ENCODE results near the gene PNMA1. TPM values are rescaled to one million over a fixed set of nuclear protein-coding genes. Genes with fewer than 3 reads are reported as not detected.
A peak's percentile ranks its signal among the peaks of the same experiment; 100 is the strongest.

Gene PNMA1
- total RNA-seq, 1 donor from 2014 or later, result 42.1 TPM

DNA sequence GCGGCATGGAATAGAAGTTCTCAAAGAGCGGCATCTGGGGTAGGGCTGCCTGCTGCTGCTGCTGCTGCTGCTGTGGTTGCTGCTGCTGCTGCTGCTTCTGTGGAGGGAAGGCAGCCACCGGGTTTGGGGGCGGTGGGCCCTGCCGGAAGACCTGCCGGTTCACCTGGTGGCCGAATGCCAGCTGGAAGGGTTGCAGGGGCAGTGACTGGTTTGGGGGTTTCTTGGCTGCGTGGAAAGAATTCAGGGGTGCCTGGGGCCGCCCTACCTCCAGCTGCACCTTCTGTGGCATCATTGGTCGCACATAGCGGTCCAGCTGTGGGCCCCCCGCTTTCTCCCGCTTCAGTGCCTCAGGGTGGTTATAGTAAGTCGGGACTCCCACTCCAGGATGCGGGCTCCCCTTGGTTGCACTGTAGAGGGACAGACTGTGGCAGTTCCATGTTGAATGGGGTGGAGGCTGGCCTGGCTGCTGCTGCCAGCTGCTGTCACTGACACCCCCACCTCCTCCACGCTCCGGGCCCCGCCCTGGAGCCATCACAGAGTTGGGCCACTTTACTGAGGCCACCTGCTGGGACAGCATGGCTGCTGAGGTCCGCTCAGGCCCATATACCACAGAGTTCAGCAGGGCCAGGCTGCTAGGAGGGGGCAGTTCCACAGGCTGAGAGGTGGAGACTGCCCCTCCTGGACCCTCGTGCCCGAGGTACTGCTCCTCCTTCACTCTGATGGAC is 25.2 kb upstream of the PNMA1 start:
- DNase-seq (ENCODE audit: low spot score), result no peak

DNA sequence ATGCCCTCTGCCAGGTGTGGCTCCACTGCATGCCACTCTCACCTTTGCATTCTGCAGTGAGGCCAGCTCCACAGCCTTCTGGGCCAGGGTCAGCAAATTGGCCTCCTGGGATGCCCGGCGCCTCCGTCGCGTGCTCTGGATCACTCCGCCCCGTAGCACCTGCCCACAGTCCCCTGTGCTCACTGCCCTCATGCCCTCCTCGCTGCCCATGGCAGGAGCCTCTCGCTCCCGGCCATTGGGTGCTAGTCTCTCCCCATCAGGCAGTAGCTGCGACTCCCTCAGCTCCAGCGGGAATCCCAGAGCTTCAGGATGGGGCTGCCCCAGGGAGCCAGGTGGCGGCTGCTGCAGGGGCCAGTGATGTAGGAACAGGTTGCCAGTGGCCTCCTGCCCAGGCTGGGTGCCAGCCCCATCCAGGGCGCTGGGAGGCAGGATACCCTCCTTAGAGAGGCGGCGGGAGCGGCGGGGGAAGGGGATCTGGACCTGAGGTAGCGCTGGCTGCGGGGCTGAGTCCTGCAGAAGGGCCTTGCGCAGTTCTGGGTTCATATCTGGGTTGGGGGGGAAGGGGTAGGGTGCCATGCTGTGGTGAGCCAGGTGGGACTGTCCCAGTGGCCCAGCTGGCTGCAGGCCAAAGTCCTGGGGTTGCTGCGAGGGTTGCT is 24.5 kb upstream of the PNMA1 start:
- DNase-seq (ENCODE audit: low spot score), result no peak

DNA sequence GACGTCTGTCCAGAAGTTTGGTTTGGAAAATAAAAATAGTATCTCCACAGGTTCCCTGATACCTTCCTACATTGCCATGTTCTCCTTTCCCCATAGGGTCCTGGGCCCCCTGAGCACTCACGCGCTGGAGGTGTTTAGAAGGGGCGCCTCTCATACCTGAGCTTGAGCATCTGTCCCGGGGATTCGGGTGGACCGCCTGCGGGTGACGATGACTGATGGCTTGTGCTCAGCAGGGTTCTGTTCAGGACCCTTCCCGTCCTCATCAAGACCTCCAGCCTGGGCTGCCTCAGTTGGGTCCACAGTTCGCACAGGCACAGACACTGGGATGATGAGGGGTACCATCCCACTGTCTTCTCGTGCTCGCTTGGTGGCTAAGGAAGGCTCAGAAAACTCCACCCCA is 22.7 kb upstream of the PNMA1 start:
- no peak for DNase-seq (ENCODE audit: low spot score)

DNA sequence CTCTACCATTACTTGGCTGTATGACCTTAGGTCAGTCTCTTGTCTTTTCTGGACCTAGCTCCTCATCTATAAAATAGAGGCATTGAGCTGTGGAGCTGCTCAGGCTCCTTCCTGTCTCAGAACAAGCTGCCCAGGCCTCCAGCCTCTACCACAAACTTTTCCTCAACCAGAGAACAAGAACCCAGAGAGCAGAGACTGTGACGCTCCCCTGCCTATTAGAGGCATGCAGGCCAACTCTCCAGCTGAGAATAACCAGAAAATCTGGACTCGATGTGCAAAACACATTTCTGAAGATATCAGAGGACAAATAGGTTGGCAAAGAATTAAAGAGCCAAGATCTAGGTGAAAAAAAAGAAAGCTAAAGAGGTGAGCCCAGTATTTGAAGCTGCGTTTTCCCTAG is 17.8 kb upstream of the PNMA1 start:
- no peak for DNase-seq (ENCODE audit: low spot score)

DNA sequence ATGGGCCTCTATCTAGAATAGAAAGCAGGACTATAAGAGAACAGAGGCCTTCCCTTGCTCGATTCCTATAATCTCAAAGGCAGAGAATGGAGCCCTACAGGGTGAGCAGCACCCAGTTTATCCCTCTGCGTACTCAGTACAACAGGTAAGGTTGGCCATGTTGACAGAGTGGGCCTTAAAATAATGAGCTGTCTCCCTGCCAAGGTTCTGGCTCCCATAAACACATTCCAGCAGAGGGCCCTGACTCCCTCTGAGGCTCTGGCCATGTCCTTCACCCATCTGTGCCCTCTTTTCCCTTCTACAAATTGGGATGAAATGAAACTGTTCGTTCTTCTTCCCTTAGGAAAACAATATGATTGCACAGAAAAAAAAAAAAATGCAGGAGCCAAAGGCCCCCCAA is 16.9 kb upstream of the PNMA1 start:
- DNase-seq (ENCODE audit: low spot score), result no peak

DNA sequence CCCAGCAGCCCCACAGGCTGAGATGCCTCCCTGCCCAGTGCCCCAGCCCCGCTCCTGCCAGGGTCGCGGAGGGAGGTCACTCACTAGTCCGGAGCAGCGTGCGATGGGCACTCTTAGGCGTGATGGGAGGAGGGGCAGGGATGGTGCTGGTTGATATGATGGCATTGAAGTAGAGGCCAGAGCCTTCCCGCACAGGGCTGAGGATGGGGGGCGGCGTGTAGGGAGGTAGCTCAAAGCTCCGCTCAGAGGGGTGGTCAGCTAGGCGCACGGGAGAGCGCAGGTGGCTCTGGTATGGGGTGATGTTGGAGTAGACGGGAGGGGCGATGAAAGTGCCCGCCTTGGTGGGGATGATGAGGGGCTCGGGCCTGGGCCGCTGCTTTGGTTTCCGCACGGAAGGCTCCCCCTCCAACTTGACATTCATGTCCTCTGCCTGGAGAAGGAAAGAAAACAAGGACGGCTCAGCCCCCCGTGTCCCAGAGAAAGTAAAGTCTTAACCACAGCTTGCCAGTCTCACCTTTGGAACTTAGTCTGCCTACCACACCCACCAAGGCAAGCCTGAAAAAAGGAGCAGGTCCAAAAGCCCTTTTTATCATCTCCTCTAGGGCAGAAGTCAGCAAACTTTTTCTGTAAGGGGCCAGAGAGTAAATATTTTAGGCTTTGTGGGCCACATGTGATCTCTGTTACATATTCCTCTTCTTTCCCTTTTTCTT is 15.5 kb upstream of the PNMA1 start:
- DNase-seq (ENCODE audit: low spot score), result no peak

DNA sequence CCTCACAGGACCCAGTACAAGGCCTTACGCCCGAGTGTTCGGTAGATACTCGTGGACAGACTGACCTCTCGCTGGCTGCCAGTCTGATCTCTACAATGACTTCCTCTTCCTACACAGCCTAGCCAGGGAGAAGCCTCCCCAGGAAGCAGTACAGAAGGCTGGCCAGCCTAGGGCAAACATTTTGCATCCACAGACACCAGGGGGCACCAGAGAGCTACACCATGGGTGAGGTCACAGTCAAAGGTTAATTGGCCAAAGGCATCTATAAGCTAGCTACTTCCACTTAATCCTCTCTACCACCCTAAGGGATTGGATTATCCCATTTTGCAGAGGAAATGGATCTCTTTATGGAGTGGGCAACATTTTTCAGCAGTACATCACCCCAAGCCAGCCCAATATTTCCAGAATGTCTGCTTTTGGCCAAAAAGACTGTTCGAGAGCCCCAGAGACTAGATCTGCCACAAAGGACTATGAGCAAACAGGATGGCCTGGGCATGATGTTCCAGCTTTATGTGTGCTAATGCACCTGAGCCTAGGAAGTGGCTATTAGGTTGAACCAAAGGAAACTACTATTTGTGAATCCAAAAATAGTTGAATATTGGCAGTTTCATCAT is 14.6 kb upstream of the PNMA1 start:
- peak; percentile 77 for DNase-seq (ENCODE audit: low spot score)

DNA sequence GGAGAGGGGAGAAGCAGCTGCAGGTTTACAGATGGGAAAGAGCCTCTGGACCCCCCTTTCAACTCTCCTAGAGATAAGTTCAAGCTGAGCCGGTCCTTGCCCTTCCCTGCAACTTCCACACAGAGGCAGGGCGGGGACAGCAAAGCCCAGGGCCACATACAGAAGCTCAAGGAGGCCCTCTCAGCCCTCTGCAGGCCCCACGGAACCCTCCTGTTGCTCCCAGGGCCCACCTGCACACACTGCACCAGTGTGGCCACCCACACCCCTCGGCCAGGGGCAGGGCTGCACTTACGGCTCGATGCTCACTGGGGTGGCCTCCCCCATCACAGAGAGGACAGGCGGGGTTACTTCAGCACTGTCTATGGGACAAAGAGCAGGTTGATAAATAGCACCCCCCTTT is 13.0 kb upstream of the PNMA1 start:
- DNase-seq (ENCODE audit: low spot score), result no peak

DNA sequence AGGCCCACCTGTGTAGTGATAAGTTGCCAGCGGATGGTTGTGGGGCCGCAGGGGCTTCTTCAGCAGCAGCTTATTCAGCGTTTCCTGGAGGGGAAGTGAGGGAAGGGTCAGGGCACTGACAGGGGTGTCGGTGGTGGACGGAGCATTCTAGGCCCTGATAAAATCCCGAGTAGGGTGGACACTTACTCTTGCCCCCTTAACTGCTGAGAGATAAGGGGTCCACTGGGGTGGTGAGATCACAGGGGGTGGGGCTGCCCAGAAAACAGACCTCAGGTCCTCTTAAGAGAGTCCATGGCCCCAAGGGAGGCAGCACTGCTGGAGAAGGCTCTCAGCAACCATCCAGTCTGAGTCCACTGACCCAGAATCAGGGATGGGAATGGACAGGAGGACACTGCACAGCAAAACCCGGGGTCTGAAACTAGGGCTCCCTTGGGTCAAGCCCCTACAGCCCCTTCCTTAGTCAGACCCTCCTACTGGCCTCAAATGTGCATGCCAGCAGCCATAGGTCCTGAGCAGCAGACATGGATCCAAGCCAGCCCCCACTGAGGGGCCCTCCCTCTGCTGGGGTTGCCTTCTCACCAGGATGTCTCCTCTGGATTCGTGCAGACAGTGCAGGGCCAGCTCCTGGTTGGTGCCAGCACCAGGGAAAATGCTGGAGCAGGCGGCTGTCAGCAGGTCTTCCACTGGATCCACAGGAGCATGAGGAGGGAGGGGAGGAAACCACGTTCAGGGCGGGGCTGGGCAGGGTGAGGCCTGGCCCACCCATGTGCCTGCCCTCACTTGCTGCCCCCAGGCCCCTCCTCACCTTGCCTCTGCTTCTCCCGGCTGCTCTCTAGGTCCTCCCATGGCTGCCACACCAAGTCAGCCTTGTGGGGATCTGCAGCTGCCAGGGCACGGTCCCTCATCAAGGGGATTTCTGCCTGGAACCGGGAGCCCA is 12.1 kb upstream of the PNMA1 start:
- DNase-seq (ENCODE audit: low spot score), result peak; percentile 33

DNA sequence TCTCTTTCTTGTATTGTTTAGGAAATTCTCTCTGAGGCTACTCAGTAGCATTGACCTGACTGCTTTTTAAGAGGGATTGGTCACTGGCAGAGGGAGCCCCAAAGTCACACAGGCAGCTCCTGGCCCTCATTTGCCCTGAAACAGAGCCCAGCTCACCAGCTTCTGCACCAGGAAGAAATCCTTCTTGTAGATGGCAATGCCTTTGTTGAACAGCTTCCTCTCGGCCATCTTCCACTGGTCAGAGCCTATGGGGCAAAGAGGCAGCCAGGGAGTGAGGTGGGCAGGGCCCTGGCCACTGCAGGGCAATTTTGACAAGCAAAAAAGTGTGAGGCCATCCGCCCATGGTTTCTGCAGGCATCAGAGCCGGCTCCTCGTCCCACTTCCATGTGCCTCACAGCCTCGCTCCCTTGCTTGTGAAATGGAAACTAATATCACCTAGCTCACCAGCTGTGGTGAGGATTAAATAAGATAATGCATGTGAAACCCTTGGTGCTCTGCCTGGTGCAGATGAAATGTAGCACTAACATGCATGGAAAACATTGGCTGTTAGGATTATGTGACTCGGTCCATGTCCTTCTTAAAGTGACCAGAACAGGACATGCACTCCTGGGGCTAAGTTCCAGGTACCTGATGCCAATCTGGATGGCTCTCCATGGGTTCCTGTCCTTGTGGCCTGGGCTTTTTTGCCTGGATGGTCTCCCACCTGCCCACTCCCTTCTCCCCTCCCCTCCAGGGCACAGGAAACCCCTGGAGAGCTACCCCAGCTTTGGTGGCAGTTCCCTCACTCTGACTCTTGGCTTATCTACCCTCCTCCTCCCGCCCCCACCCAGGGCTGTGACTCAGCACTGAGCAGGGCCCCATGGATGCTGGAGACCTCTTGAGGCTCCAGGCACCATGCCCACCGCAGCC is 11.2 kb upstream of the PNMA1 start:
- no peak for DNase-seq (ENCODE audit: low spot score)

DNA sequence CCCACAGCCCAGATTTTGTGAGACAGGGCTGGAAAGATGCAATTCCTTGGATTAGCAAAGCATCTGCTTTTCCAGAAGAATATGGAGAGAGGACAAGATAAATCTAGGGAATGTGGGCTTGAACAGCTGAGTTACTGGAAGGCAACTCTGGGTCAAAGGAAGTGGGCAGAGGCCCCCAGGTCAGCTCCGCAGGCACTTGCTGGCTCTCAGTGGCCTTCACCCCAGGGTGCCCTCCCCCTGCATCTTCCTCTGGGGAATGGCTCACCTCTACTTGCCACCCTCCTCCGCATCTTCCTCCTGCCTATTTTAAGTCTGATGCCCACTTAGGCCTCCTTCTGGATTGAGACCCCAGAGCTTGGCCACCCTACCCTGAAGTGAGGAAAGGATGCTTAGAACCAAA is 10.5 kb upstream of the PNMA1 start:
- DNase-seq (ENCODE audit: low spot score), result no peak

DNA sequence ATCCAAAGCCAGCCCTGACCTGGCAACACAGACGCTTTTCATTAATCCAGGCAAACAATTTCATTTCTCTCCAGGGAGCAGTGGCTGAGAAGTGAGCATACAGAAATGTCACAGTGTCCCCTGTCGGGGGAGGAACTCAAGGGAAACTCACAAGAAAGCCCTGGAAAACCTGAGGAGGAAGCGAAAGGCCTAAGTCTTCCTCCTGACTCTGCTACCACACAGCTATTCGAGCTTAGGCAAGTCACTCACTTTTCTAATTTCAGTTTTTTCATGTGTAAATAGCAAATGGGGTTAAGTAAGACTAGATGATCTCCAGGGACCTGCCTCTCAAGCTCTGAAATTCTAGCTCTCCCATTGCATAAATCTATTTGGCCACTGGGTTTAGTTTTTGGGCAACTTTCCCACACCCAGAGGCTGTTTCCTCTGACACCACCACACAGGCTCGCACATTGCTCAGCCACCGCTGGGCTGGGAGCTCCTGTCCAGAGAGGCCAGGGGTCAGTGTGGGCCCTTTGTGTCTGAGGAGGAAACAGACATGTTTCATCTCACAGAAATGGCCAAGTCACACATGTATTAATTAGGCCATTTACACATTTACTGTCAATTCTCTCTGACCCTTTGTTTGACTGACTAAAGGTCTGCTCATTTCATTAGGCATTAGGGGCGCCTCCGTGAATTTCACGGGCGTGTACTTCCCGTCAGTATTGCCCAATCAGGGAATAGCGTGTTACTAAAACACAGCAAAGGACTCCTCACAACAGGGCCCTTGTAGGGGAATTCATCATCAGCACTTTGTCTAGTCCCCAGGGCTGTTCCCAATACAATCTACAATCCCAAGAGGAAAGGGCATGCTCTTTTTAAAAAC is 9.8 kb upstream of the PNMA1 start:
- peak; percentile 65 for DNase-seq (ENCODE audit: low spot score)

DNA sequence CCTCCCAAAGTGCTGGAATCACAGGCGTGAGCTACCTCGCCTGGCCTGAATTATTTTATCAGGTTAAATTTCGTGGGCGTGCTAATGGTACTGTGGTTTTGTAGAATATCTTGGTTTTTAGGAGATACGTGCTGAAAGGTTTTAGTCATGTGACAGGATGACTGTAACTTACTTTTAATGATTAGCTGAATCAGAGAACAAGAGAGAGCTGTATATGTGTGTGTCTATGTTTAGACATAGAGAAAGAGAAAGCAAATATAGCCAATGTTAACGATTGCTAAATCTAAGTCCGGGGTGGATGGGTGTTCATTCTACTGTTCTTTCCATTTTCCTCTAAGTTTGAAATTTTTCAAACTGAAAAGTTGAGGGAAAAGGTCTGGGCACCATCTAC is 9.2 kb upstream of the PNMA1 start:
- no peak for DNase-seq (ENCODE audit: low spot score)

DNA sequence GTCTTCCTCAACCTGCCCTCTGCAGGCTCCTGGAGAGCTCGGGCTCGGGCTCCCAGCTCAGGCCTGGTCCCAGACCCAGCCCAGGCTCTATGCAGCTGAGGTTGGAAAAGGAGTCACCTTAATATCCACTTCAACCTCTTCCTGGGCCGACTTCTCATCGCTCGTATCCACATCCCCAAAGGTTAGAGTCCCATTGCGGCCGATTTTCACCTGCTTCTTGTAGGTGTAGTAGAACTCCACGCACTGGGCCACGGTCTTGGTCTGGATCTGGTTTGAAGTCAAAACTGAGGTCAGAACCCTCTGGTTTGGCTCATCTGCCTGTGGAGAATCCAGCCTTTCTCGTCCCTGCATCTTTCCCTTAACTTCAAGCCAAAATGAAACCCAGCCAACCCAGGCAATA is 8.4 kb upstream of the PNMA1 start:
- no peak for DNase-seq (ENCODE audit: low spot score)

DNA sequence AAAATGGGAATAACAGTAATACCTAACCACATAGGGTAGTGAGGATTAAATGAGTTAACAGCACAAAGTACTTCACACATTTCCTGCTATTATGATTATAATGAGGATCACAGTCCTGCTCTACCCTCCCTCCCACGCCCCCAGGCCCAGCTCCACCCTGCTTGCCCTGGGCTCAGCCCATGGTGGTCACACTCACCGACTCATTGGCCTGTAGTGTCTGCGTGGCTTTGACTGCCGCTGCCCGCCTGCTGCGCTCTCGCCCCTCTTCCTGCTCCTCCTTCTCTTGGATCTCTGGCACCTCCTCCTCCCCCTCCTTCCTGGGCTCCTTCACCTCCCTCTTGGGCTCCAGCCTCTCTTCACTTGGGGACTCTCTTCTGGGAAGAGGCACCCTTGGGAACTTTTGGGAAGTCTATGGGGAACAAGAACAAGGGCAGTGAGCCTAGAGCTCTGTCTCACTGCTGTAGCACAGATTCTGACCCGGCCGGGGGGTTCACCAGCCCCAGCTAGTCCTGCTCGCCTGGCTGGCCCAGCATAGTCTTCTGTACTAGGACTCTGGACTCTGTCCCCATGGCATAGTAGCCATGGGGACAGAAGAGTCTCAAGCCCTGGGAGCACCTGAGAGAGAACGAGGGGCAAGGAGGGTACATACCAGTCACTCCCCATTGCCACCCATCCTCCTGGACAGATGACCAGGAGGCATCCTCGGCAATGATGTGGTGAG is 7.1 kb upstream of the PNMA1 start:
- no peak for DNase-seq (ENCODE audit: low spot score)

DNA sequence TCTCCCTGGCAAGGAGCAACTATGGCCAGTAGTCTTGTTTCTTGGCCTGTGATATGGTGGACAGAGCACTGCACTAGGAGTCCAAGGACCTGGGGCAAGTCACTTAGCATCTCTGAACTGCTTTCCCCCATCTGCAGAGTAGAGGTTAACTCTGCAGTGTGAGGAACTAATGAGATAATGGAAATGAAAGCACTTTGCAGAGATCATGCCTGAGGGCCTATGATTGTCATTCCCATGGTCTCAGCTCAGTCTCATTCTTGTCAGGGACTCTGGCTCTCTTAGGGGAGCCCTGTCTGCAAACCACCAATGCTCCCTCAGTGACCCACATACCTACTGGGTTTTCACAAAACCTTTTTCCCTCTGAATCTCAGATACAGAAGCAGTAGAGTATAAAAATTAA is 6.5 kb upstream of the PNMA1 start:
- no peak for DNase-seq (ENCODE audit: low spot score)

DNA sequence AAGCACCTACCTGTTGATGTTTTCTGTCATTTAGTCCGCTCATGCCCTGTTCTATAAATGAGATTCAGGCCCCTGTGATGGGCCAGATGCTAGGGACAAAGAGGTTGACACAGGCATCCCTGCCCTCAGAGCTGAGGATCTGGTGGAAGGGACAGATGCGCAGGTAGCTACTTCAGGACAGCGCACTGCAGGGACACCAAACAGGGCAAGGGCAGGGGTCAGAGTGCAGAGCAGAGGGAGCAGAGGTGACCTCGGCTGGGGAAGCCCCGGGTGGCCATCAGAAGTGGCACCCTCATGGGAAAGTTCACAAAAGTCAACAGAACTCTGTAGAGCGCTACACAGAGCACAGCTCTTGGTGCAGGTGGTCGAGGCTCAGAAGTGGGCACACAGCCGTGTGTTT is 5.6 kb upstream of the PNMA1 start:
- DNase-seq (ENCODE audit: low spot score), result no peak

DNA sequence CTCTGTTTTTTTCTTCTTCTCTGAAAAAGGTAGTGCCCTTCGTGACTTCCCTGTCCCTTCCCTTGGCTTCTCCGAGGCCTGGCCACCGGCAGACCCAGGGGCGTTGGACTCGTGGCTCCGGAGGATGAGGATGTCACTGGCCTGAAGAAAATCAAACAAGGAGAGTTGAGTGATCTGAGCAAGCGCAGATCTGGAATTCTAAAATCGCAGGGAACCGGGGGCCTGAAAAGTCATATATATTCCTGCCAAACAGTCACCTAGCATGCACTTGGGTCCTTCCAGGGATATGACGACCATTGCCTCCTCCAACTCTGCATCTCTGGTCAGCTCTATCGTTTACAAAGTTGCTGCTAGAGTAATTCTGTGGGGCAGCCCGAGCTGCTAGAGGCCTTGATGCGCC is 5.2 kb upstream of the PNMA1 start:
- DNase-seq (ENCODE audit: low spot score), result no peak

Measured in umbilical cord (tissue), 2 donors.